ENCODE results near the gene KRTAP2-4. TPM values are rescaled to one million over a fixed set of nuclear protein-coding genes. Genes with fewer than 3 reads are reported as not detected.
"Not testable (repeated sequence)": the region's sequence is repeated elsewhere in the genome, so short reads cannot be mapped to it uniquely, and the experiment has no call there.

The KRTAP2-4 gene
- polyA plus RNA-seq, 1 donor (not counting 4 experiments of a cell fraction or from before 2014, with no cell fraction given), result not detected

- DNase-seq (ENCODE audit: low read depth, low spot score) (no peak), FAIRE-seq (no peak)
- dilution Hi-C loops (cut with MboI; ENCODE audit: extremely low pct_ligation_motif_present, low sequenced_read_pairs), result no loop called here
- no peaks in the 10 kb centered on the region for H3K9me3 ChIP-seq (ENCODE audit: control insufficient read depth, low read depth, low read length)
- no peaks in the 10 kb centered on the region for H3K27me3 ChIP-seq (ENCODE audit: control insufficient read depth, extremely low read depth, insufficient read depth, low read length)
- no peak overlapping the region for H3K4me3 ChIP-seq (ENCODE audit: control insufficient read depth in 2 of 3, extremely low read depth in 1 of 3, insufficient read depth in 2 of 3, low read depth in 1 of 3, low read length in 3 of 3)
- TF ChIP-seq EZH2 (IDR thresholded peaks at IDR 0.05; ENCODE audit: low read length) (no peak), CTCF (optimal IDR thresholded peaks at IDR 0.05 in 1 of 3, IDR thresholded peaks at IDR 0.05 in 1 of 3, conservative IDR thresholded peaks at IDR 0.05 in 1 of 3; ENCODE audit: extremely low read depth in 1 of 3, insufficient read depth in 2 of 3, low read length in 3 of 3) (no peak)
- H2AFZ ChIP-seq (ENCODE audit: control insufficient read depth, low read length), result no peak overlapping the region
- H3K79me2 ChIP-seq (ENCODE audit: control insufficient read depth, insufficient read depth, low read length), result no peaks in the 10 kb centered on the region
- no peak overlapping the region for H3K9ac ChIP-seq (ENCODE audit: control insufficient read depth, extremely low read depth, insufficient read depth, low read length)
- H3K4me1 ChIP-seq (ENCODE audit: control insufficient read depth, extremely low read depth, insufficient read depth, low read length), result peaks cover 23% of the 10 kb centered on the region
- H3K36me3 ChIP-seq (ENCODE audit: control insufficient read depth in 2 of 2, extremely low read depth in 1 of 2, insufficient read depth in 2 of 2, low read length in 2 of 2), result no peaks in the 10 kb centered on the region
- no peaks in the 10 kb centered on the region for H3K9me1 ChIP-seq (ENCODE audit: control insufficient read depth, extremely low read depth, insufficient read depth, low read length)
- H4K20me1 ChIP-seq (ENCODE audit: control insufficient read depth, extremely low read depth, insufficient read depth, low read length), result no peaks in the 10 kb centered on the region
- no peak overlapping the region for H3K27ac ChIP-seq (ENCODE audit: control insufficient read depth, insufficient read depth, low read length)
- no peak overlapping the region for H3K4me2 ChIP-seq (ENCODE audit: control insufficient read depth, extremely low read depth, insufficient read depth, low read depth, low read length)
Measured at GRCh38 chr17:41096055-41096454, 30.4 kb upstream of the KRTAP2-4 start.

- H3K9ac ChIP-seq (ENCODE audit: control insufficient read depth, extremely low read depth, insufficient read depth, low read length); H3K4me2 ChIP-seq (ENCODE audit: control insufficient read depth, extremely low read depth, insufficient read depth, low read depth, low read length); H2AFZ ChIP-seq (ENCODE audit: control insufficient read depth, low read length); H3K9me1 ChIP-seq (ENCODE audit: control insufficient read depth, extremely low read depth, insufficient read depth, low read length); DNase-seq (ENCODE audit: low read depth, low spot score); FAIRE-seq; H3K4me3 ChIP-seq (ENCODE audit: control insufficient read depth in 2 of 3, extremely low read depth in 1 of 3, insufficient read depth in 2 of 3, low read depth in 1 of 3, low read length in 3 of 3); H3K79me2 ChIP-seq (ENCODE audit: control insufficient read depth, insufficient read depth, low read length); H3K27ac ChIP-seq (ENCODE audit: control insufficient read depth, insufficient read depth, low read length); H3K36me3 ChIP-seq (ENCODE audit: control insufficient read depth in 2 of 2, extremely low read depth in 1 of 2, insufficient read depth in 2 of 2, low read length in 2 of 2); dilution Hi-C loops (cut with MboI; ENCODE audit: extremely low pct_ligation_motif_present, low sequenced_read_pairs); H3K4me1 ChIP-seq (ENCODE audit: control insufficient read depth, extremely low read depth, insufficient read depth, low read length); H3K27me3 ChIP-seq (ENCODE audit: control insufficient read depth, extremely low read depth, insufficient read depth, low read length); H3K9me3 ChIP-seq (ENCODE audit: control insufficient read depth, low read depth, low read length); H4K20me1 ChIP-seq (ENCODE audit: control insufficient read depth, extremely low read depth, insufficient read depth, low read length): not testable (repeated sequence)
Measured at GRCh38 chr17:41088760-41089352, 23.2 kb upstream of the KRTAP2-4 start.

- H4K20me1 ChIP-seq (ENCODE audit: control insufficient read depth, extremely low read depth, insufficient read depth, low read length); H3K9me1 ChIP-seq (ENCODE audit: control insufficient read depth, extremely low read depth, insufficient read depth, low read length); H3K4me3 ChIP-seq (ENCODE audit: control insufficient read depth in 2 of 3, extremely low read depth in 1 of 3, insufficient read depth in 2 of 3, low read depth in 1 of 3, low read length in 3 of 3); dilution Hi-C loops (cut with MboI; ENCODE audit: extremely low pct_ligation_motif_present, low sequenced_read_pairs); H3K27me3 ChIP-seq (ENCODE audit: control insufficient read depth, extremely low read depth, insufficient read depth, low read length); H3K9me3 ChIP-seq (ENCODE audit: control insufficient read depth, low read depth, low read length); H3K36me3 ChIP-seq (ENCODE audit: control insufficient read depth in 2 of 2, extremely low read depth in 1 of 2, insufficient read depth in 2 of 2, low read length in 2 of 2); DNase-seq (ENCODE audit: low read depth, low spot score); H3K79me2 ChIP-seq (ENCODE audit: control insufficient read depth, insufficient read depth, low read length); H2AFZ ChIP-seq (ENCODE audit: control insufficient read depth, low read length); H3K9ac ChIP-seq (ENCODE audit: control insufficient read depth, extremely low read depth, insufficient read depth, low read length): not testable (repeated sequence)
- peak; percentile 65 for FAIRE-seq
- Histone ChIP-seq H3K4me2 (ENCODE audit: control insufficient read depth, extremely low read depth, insufficient read depth, low read depth, low read length) (peak within 1 kb of the TSS; percentile 14), H3K27ac (ENCODE audit: control insufficient read depth, insufficient read depth, low read length) (peak within 1 kb of the TSS; percentile 34), H3K4me1 (ENCODE audit: control insufficient read depth, extremely low read depth, insufficient read depth, low read length) (peaks cover 15% of the 10 kb centered on the region)
Measured at GRCh38 chr17:41084100-41084856, 18.6 kb upstream of the KRTAP2-4 start, which contains the start of gene KRTAP4-7. Gene KRTAP4-7 (plus strand): TSS chr17:41084150. CDS start chr17:41084207, 57 bp downstream.

- dilution Hi-C loops (cut with MboI; ENCODE audit: extremely low pct_ligation_motif_present, low sequenced_read_pairs); H3K9me3 ChIP-seq (ENCODE audit: control insufficient read depth, low read depth, low read length); H3K36me3 ChIP-seq (ENCODE audit: control insufficient read depth in 2 of 2, extremely low read depth in 1 of 2, insufficient read depth in 2 of 2, low read length in 2 of 2); H3K4me2 ChIP-seq (ENCODE audit: control insufficient read depth, extremely low read depth, insufficient read depth, low read depth, low read length); H4K20me1 ChIP-seq (ENCODE audit: control insufficient read depth, extremely low read depth, insufficient read depth, low read length); H2AFZ ChIP-seq (ENCODE audit: control insufficient read depth, low read length); H3K27ac ChIP-seq (ENCODE audit: control insufficient read depth, insufficient read depth, low read length); H3K4me3 ChIP-seq (ENCODE audit: control insufficient read depth in 2 of 3, extremely low read depth in 1 of 3, insufficient read depth in 2 of 3, low read depth in 1 of 3, low read length in 3 of 3); H3K79me2 ChIP-seq (ENCODE audit: control insufficient read depth, insufficient read depth, low read length); H3K27me3 ChIP-seq (ENCODE audit: control insufficient read depth, extremely low read depth, insufficient read depth, low read length); H3K9me1 ChIP-seq (ENCODE audit: control insufficient read depth, extremely low read depth, insufficient read depth, low read length); H3K9ac ChIP-seq (ENCODE audit: control insufficient read depth, extremely low read depth, insufficient read depth, low read length); DNase-seq (ENCODE audit: low read depth, low spot score): not testable (repeated sequence)
- peaks cover 15% of the 10 kb centered on the region for H3K4me1 ChIP-seq (ENCODE audit: control insufficient read depth, extremely low read depth, insufficient read depth, low read length)
- peak; percentile 100 for FAIRE-seq
Measured at GRCh38 chr17:41083427-41083826, 17.7 kb upstream of the KRTAP2-4 start.

All from keratinocyte (primary cell).